K562 (cell line): Measurements from ENCODE around the gene MPDZ. TPM values are rescaled to one million over a fixed set of nuclear protein-coding genes. Genes with fewer than 3 reads are reported as not detected.

Experiments used
- ATAC-seq: fragments of 200-7000 bp; cut with Tn5 transposase; 3 replicates; pipeline ENCODE4 v1.9.1; 2020; ENCODE audit warnings: moderate library complexity
- BruUV-seq: library from RNA; stranded (reverse); fragments of 400-500 nt; replicated peaks from 2 replicates; lab custom pipeline; 2021; lab: Mats Ljungman, UMichigan
- CTCF ChIA-PET: fragments of 300-600 bp; formaldehyde crosslinking; extraction: SDS; loops from one replicate; lab custom pipeline; 2021; ENCODE audit warnings: low intra/inter-chr PET ratio; lab: Yijun Ruan, JAX
- POLR2A ChIA-PET: fragments of 300-600, 350-650 bp; sonication (Branson Sonifier 250); formaldehyde crosslinking; extraction: SDS; loops from one replicate; lab custom pipeline; 2021; ENCODE audit warnings: antibody characterized with exemption, inconsistent platforms; lab: Yijun Ruan, JAX
- DNase-seq, 4 experiments: peaks; one replicate each; pipeline versions ENCODE4 v3.0.0 to v3.0.0-alpha.2; 2011 to 2018; ENCODE audit warnings: low spot score in 3 of 4, mixed read lengths in 3 of 4; ENCODE audit errors: extremely low read depth in 1 of 4
- FAIRE-seq: peaks from 2 replicates; lab custom pipeline; 2011; peaks lifted over from hg19 to GRCh38; lab: Jason Lieb, UNC
- H2AFZ ChIP-seq: 2 replicates; pipeline ENCODE4 v1.6.0; 2011; ENCODE audit warnings: low read depth, low read length, control low read depth, inconsistent platforms
- H3K27ac ChIP-seq: fragments of 200-600 bp; 3 replicates; pipeline ENCODE4 v1.8.0; 2011; ENCODE audit warnings: low read depth, mild to moderate bottlenecking, control low read depth, inconsistent platforms, low read length, moderate library complexity, mixed read lengths; ENCODE audit errors: extremely low read depth
- H3K27me3 ChIP-seq, 2 experiments: fragments of 300-600 bp in 1 of 2; 2 replicates in 1 of 2; 3 replicates in 1 of 2; pipeline versions ENCODE4 v1.6.0 to v1.8.0; 2011; ENCODE audit warnings: inconsistent platforms in 2 of 2, low read length in 2 of 2, mild to moderate bottlenecking in 1 of 2, mixed read lengths in 1 of 2, moderate library complexity in 1 of 2; ENCODE audit not compliant: control insufficient read depth in 2 of 2, insufficient read depth in 2 of 2
- H3K36me3 ChIP-seq: fragments of 300-600 bp; 3 replicates; pipeline ENCODE4 v1.8.0; 2011; ENCODE audit warnings: mild to moderate bottlenecking, low read length, inconsistent platforms; ENCODE audit not compliant: control insufficient read depth, insufficient read depth
- H3K4me1 ChIP-seq, 2 experiments: fragments of 200-600 bp in 1 of 2; replicated peaks in 1 of 2; 2 replicates in 1 of 2; 3 replicates in 1 of 2; pipeline versions ENCODE4 v1.5.1 to v1.8.0; 2011; ENCODE audit warnings: inconsistent platforms in 2 of 2, low read length in 2 of 2, mild to moderate bottlenecking in 1 of 2, mixed read lengths in 1 of 2, moderate library complexity in 1 of 2; ENCODE audit not compliant: control insufficient read depth in 2 of 2, insufficient read depth in 2 of 2
- H3K4me2 ChIP-seq: 2 replicates; pipeline ENCODE4 v1.6.1; 2011; ENCODE audit warnings: low read length, control low read depth, inconsistent platforms, mixed read lengths; ENCODE audit not compliant: insufficient read depth
- H3K4me3 ChIP-seq: fragments of 200-600 bp; sonication (generic), shearing (Covaris generic); 2 replicates; pipeline ENCODE4 v1.5.1; 2016; ENCODE audit warnings: control low read depth, inconsistent platforms
- H3K79me2 ChIP-seq: fragments of 200-600 bp; 3 replicates; pipeline ENCODE4 v1.8.0; 2011; ENCODE audit warnings: low read length, inconsistent platforms; ENCODE audit not compliant: control insufficient read depth, insufficient read depth
- H3K9ac ChIP-seq, 2 experiments: 2 replicates each; pipeline versions ENCODE4 v1.6.0 to v1.6.1; 2011; ENCODE audit warnings: low read depth in 2 of 2, low read length in 2 of 2, control low read depth in 1 of 2, inconsistent platforms in 1 of 2, mild to moderate bottlenecking in 1 of 2, mixed read lengths in 1 of 2; ENCODE audit not compliant: insufficient read depth in 1 of 2
- H3K9me1 ChIP-seq: one replicate; pipeline ENCODE4 v1.6.0; 2011; ENCODE audit warnings: inconsistent platforms, mild to moderate bottlenecking, low read length, moderate library complexity; ENCODE audit not compliant: control insufficient read depth, insufficient read depth
- H3K9me3 ChIP-seq: replicated peaks from 2 replicates; pipeline ENCODE4 v1.5.1; 2011; ENCODE audit warnings: low read depth, low read length, inconsistent platforms; ENCODE audit not compliant: control insufficient read depth, insufficient read depth
- H4K20me1 ChIP-seq: replicated peaks from 2 replicates; pipeline ENCODE4 v1.6.1; 2011; ENCODE audit warnings: low read length, inconsistent platforms, mixed read lengths; ENCODE audit not compliant: control insufficient read depth, insufficient read depth
- BHLHE40 ChIP-seq: IDR thresholded peaks from 2 replicates; pipeline ENCODE4 v1.6.1; 2011; ENCODE audit warnings: low read length, improper control_type of control experiment
- WGBS: fragments of 100-300 bp; shearing (Covaris generic); methylation state at CpG from one replicate; pipeline ENCODE4 v1.1.6; 2016; ENCODE audit warnings: low coverage, mixed read lengths; ENCODE audit not compliant: insufficient coverage; ENCODE audit errors: missing lambda C conversion rate; 5-methylcytosine and 5-hydroxymethylcytosine counted together
- in situ Hi-C: fragments of 300-500 bp; cut with MboI; formaldehyde crosslinking; loops from 4 replicates; pipeline ENCODE4 v1.15.0; 2018; ENCODE audit warnings: inconsistent platforms, mixed read lengths
- intact Hi-C: fragments of 100-400 bp; cut with micrococcal nuclease; formaldehyde crosslinking; loops from 2 replicates; pipeline ENCODE4 v1.14.2; 2022
- polyA plus RNA-seq, 8 experiments: library from polyadenylated mRNA; depleted of rRNA in 4 of 8; stranded (reverse) in 5 of 8; unstranded in 3 of 8; fragments of >200 nt; fragmentation: Nextera tagmentation in 2 of 8; fragmentation: Illumina TruSeq in 1 of 8; extraction: Ambion mirVana in 2 of 8; extraction: Trizol in 1 of 8; gene quantifications; 2 replicates each; pipeline versions ENCODE4 v1.2.1 to v1.2.3, GENCODE V29; 2011 to 2014; ENCODE audit warnings: inconsistent platforms in 1 of 8, missing spikeins in 1 of 8
- total RNA-seq, 7 experiments: library from RNA; depleted of rRNA in 6 of 7; stranded (reverse); fragments of >200 nt in 6 of 7; fragmentation: Illumina TruSeq in 2 of 7; extraction: Trizol in 2 of 7; gene quantifications; 2 replicates each; pipeline versions ENCODE4 v1.2.1 to v1.2.3, GENCODE V29; 2011 to 2021; ENCODE audit warnings: low replicate concordance in 1 of 7
- TF ChIP-seq, protein P1 (sequence below): IDR thresholded peaks from 2 replicates; pipeline ENCODE4 v1.6.1; 2011; ENCODE audit warnings: borderline replicate concordance, low read depth, mild to moderate bottlenecking, moderate library complexity, low read length; ENCODE audit not compliant: insufficient read depth, poor library complexity, severe bottlenecking
- TF ChIP-seq, protein P2 (sequence below), 3 experiments: IDR thresholded peaks in 2 of 3; conservative IDR thresholded peaks in 1 of 3; 2 replicates each; pipeline ENCODE4 v1.5.1; 2011 to 2012; ENCODE audit warnings: low read length in 3 of 3, mild to moderate bottlenecking in 3 of 3, control low read depth in 2 of 3, improper control_type of control experiment in 1 of 3, inconsistent platforms in 1 of 3, low read depth in 1 of 3, mixed read lengths in 1 of 3, moderate library complexity in 1 of 3; ENCODE audit not compliant: insufficient read depth in 2 of 3

MPDZ gene
- total and polyA plus RNA-seq, 9 of the 15 experiments (the other 6 are each of a cell fraction or from before 2014, with no cell fraction given) = 3.9 to 13.2 (median 5.7) TPM

DNA sequence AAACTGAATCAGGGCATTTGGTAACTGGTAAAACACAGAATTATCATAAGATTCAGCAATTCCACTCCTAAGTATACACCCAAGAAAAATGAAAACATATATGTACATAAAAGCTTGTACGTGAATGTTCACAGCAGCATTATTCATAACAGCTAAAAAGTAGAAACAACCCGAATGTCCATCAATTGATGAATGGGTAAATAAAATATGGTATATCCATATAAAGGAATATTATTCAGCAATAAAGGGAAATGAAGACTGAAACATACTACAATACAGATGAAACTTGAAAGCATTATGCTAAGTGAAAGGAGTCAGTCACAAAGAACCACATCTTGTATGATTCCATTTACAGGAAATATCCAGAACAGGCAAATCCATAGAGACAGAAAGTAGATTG, 65.5 kb downstream of the MPDZ start:
- in situ Hi-C loops (no loop called here), intact Hi-C loops (no loop called here)
- 51% methylated on average over 2 of the region's 2 CpGs for WGBS
- no peaks in the 10 kb centered on the region for H3K9me3 ChIP-seq
- TF ChIP-seq, protein P1, sequence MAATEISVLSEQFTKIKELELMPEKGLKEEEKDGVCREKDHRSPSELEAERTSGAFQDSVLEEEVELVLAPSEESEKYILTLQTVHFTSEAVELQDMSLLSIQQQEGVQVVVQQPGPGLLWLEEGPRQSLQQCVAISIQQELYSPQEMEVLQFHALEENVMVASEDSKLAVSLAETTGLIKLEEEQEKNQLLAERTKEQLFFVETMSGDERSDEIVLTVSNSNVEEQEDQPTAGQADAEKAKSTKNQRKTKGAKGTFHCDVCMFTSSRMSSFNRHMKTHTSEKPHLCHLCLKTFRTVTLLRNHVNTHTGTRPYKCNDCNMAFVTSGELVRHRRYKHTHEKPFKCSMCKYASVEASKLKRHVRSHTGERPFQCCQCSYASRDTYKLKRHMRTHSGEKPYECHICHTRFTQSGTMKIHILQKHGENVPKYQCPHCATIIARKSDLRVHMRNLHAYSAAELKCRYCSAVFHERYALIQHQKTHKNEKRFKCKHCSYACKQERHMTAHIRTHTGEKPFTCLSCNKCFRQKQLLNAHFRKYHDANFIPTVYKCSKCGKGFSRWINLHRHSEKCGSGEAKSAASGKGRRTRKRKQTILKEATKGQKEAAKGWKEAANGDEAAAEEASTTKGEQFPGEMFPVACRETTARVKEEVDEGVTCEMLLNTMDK = no peak
- no peak overlapping the region for H3K4me2 ChIP-seq
- no peak overlapping the region for H3K4me3 ChIP-seq
- H4K20me1 ChIP-seq = no peaks in the 10 kb centered on the region
- no peak for DNase-seq
- H3K27me3 ChIP-seq = no peaks in the 10 kb centered on the region
- POLR2A ChIA-PET = no interaction called here
- no TSS peak for BruUV-seq
- ATAC-seq = no peak
- no peak overlapping the region for H2AFZ ChIP-seq
- CTCF ChIA-PET = interaction anchor here (1.2 kb wide), 1 partner anchor 1213 kb away, joined by 3 read pairs; no protein-coding TSS in a partner anchor
- no peaks in the 10 kb centered on the region for H3K79me2 ChIP-seq
- H3K9ac ChIP-seq = no peak overlapping the region
- no peaks in the 10 kb centered on the region for H3K9me1 ChIP-seq
- no peaks in the 10 kb centered on the region for H3K36me3 ChIP-seq
- H3K27ac ChIP-seq = no peak overlapping the region
- no peaks in the 10 kb centered on the region for H3K4me1 ChIP-seq
- no peak for FAIRE-seq

DNA sequence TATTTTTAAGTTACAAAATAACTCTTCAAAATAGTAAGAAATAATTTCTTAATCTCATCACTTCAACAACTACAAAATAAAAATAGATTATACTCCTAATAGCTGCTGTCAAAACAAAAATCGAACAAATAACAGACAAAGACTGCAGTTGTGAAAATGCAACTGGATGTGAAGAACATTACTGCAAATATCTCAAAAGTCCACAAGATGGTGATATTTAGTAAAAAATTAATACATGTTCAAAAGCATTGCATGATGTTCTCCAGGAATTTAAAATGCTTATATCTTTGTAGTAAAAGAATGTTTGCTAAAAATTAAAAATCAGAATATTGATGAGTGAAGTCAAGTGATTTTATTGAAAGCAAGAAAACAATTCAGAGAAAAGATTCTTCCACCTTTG, 66.2 kb downstream of the MPDZ start:
- Histone ChIP-seq H3K9me1 (no peaks in the 10 kb centered on the region), H3K4me3 (no peak overlapping the region), H3K4me2 (no peak overlapping the region), H3K9me3 (no peaks in the 10 kb centered on the region), H3K27ac (no peak overlapping the region), H4K20me1 (no peaks in the 10 kb centered on the region), H2AFZ (no peak overlapping the region), H3K9ac (no peak overlapping the region), H3K27me3 (no peaks in the 10 kb centered on the region), H3K79me2 (no peaks in the 10 kb centered on the region), H3K4me1 (no peaks in the 10 kb centered on the region), H3K36me3 (no peaks in the 10 kb centered on the region)
- ATAC-seq = no peak
- no peak for FAIRE-seq
- ChIA-PET POLR2A (no interaction called here), CTCF (interaction anchor here (1.2 kb wide), 1 partner anchor 1214 kb away, joined by 3 read pairs; no protein-coding TSS in a partner anchor)
- 11% methylated on average over 1 of the region's 1 CpG for WGBS
- no TSS peak for BruUV-seq
- intact Hi-C loops = no loop called here
- peak in 1 of 4 experiments; percentile 4 for DNase-seq
- in situ Hi-C loops = no loop called here
- TF ChIP-seq BHLHE40 = no peak
- TF ChIP-seq, protein P2, sequence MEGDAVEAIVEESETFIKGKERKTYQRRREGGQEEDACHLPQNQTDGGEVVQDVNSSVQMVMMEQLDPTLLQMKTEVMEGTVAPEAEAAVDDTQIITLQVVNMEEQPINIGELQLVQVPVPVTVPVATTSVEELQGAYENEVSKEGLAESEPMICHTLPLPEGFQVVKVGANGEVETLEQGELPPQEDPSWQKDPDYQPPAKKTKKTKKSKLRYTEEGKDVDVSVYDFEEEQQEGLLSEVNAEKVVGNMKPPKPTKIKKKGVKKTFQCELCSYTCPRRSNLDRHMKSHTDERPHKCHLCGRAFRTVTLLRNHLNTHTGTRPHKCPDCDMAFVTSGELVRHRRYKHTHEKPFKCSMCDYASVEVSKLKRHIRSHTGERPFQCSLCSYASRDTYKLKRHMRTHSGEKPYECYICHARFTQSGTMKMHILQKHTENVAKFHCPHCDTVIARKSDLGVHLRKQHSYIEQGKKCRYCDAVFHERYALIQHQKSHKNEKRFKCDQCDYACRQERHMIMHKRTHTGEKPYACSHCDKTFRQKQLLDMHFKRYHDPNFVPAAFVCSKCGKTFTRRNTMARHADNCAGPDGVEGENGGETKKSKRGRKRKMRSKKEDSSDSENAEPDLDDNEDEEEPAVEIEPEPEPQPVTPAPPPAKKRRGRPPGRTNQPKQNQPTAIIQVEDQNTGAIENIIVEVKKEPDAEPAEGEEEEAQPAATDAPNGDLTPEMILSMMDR (IDR thresholded peaks at IDR 0.05 in 2 of 3, conservative IDR thresholded peaks at IDR 0.05 in 1 of 3; ENCODE audit: insufficient read depth in 2 of 3, low read depth in 1 of 3, low read length in 3 of 3) = peak in 1 of 3 experiments; percentile 34; a peak in 2 of 6 replicates
